ENCODE data around the gene IGSF8.

- TF ChIP-seq CTCF (IDR thresholded peaks at IDR 0.05; ENCODE audit: insufficient read depth, low read depth, low read length): no peak
- TF ChIP-seq EZH2 (IDR thresholded peaks at IDR 0.05; ENCODE audit: insufficient read depth, low read length): no peak
Measured at GRCh38 chr1:160082926-160083325, 15.5 kb downstream of the IGSF8 start.
